RWPE1 (cell line): Measurements from ENCODE around the gene CHRM5.
"Not testable (repeated sequence)": the region's sequence is repeated elsewhere in the genome, so short reads cannot be mapped to it uniquely, and the experiment has no call there.

Experiments
- CTCF ChIA-PET: fragments of 350-600 bp; sonication (Branson Sonifier 250); formaldehyde crosslinking; extraction: SDS; loops from one replicate; lab custom pipeline; 2021; lab: Yijun Ruan, JAX
- POLR2A ChIA-PET: fragments of 400-600 bp; formaldehyde crosslinking; extraction: SDS; loops from one replicate; lab custom pipeline; 2020; ENCODE audit warnings: antibody characterized with exemption; ENCODE audit not compliant: low non-redundant PET; lab: Yijun Ruan, JAX
- DNase-seq: peaks from one replicate; pipeline ENCODE4 v3.0.0; 2012; ENCODE audit warnings: low spot score
- H3K27ac ChIP-seq: fragments of 450-650 bp; 2 replicates; pipeline ENCODE4 v1.5.1; 2017
- TF ChIP-seq, protein P1 (sequence below): fragments of 450-650 bp; conservative IDR thresholded peaks from 2 replicates; pipeline ENCODE4 v1.5.1; 2017; ENCODE audit warnings: low read depth, mild to moderate bottlenecking

Gene CHRM5

DNA sequence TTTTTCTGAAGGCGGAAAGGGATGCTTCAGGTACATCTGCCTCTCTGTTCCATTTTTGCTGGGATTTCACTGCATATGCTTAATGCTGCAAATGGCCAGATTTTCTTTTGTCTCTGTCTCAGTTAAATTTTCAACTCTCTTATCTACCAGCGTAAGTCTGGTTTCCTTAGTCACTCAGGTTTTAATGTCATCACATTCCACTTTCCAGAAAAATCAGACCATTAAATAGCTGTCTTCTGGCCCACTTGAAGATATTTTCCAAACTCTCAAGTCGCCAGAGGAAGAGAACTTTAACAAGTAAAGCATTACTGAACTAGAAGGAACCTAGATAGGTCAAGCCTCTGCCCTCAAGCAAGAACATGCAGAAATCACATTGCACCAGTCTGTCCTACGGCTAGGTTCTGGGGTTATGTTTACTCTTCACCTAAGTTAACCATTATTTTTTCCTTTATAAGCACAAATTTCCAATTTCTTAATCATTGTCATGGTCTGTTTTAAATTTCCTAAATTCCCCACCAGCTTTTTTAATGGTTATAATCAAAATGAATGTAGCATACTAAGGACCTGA lies 44.2 kb downstream of the CHRM5 start:
- DNase-seq = no peak
- TF ChIP-seq, protein P1, sequence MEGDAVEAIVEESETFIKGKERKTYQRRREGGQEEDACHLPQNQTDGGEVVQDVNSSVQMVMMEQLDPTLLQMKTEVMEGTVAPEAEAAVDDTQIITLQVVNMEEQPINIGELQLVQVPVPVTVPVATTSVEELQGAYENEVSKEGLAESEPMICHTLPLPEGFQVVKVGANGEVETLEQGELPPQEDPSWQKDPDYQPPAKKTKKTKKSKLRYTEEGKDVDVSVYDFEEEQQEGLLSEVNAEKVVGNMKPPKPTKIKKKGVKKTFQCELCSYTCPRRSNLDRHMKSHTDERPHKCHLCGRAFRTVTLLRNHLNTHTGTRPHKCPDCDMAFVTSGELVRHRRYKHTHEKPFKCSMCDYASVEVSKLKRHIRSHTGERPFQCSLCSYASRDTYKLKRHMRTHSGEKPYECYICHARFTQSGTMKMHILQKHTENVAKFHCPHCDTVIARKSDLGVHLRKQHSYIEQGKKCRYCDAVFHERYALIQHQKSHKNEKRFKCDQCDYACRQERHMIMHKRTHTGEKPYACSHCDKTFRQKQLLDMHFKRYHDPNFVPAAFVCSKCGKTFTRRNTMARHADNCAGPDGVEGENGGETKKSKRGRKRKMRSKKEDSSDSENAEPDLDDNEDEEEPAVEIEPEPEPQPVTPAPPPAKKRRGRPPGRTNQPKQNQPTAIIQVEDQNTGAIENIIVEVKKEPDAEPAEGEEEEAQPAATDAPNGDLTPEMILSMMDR = no peak
- H3K27ac ChIP-seq = no peak overlapping the region
- ChIA-PET POLR2A (no interaction called here), CTCF (interaction anchor here (0.6 kb wide), 1 partner anchor 1976 kb away, joined by 3 read pairs; no protein-coding TSS in a partner anchor)

DNA sequence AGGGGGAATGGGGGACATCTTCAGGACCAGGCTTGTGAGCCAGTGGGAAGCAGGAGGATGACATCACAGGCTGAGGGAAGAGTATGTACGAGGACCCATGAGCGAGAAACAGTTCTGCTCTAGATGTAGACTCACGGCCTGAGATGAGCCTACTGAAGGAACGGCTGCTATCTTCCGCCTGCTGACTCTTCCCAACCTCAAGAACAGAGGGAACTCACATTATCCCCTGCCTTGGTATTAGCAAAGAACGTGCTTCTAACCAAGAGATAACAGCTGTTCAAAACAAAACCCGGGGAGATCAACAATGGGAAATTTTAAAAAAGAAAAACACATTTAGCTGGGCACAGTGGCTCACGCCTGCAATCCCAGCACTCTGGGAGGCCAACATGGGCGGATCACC lies 45.4 kb downstream of the CHRM5 start:
- TF ChIP-seq, protein P1 = no peak
- ChIA-PET POLR2A (no interaction called here), CTCF (interaction anchor here (0.5 kb wide), 1 partner anchor 21 kb away, joined by 4 read pairs; no protein-coding TSS in a partner anchor)
- H3K27ac ChIP-seq = no peak overlapping the region
- DNase-seq = no peak

DNA sequence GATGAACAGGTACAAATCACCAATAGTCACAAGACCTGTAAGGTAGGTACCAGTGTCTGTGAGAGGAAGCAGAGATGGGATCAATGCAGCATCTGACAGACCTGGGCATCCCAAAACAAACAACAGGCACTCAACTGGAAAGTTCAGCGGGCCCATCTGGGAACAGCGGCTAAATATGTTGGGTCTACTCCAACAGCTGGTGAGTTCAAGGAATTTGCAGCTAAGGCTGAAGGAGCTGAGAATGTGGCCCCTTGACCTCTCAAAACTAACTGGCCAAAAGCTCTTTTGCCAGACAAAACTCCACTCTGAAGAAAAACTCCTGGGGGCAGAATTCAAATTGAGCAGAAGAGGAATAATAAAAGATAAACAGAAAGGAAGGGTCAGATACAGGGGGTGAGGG lies 46.3 kb downstream of the CHRM5 start:
- ChIA-PET POLR2A (no interaction called here), CTCF (no interaction called here)
- no peak overlapping the region for H3K27ac ChIP-seq
- TF ChIP-seq, protein P1 = no peak
- DNase-seq = no peak

DNA sequence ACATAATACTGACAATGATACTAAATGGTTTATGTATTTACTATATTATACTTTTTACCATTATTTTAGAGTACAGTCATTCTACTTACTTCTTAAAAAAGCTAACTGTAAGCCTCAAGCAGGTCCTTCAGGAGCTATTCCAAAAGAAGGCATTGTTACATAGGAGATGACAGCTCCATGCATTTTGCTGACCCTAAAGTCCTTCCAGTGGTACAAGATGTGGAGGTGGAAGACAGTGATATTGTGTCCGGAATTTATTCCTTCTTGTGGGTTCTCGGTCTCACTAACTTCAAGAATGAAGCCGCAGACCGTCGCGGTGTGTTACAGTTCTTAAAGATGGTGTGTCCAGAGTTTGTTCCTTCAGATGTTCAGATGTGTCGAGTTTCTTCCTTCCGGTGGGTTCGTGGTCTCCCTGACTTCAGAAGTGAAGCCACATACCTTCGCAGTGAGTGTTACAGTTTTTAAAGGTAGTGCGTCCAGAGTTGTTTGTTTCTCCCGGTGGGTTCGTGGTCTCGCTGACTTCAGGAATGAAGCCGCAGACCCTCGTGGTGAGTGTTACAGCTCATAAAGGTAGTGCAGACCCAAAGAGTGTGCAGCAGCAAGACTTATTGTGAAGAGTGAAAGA lies 49.8 kb downstream of the CHRM5 start:
- TF ChIP-seq, protein P1 = no peak
- no peak overlapping the region for H3K27ac ChIP-seq
- POLR2A ChIA-PET = no interaction called here
- CTCF ChIA-PET = interaction anchor here (0.6 kb wide), 1 partner anchor 10 kb away, joined by 3 read pairs; no protein-coding TSS in a partner anchor
- DNase-seq = no peak

DNA sequence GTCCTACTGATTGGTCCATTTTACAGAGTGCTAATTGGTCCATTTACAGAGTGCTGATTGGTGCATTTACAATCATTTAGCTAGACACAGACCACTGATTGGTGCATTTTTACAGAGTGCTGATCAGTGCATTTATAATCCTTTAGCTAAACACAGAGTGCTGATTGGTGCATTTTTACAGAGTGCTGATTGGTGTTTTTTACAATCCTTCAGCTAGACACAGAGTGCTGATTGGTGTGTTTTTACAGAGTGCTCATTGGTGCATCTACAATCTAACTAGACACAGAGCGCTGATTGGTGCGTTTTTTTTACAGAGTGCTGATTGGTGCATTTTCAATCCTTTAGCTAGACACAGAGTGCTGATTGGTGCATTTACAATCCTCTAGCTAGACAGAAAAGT lies 50.4 kb downstream of the CHRM5 start:
- H3K27ac ChIP-seq, POLR2A ChIA-PET, DNase-seq: not testable (repeated sequence)
- CTCF ChIA-PET = interaction anchor here (0.6 kb wide), 1 partner anchor 253 kb away, joined by 3 read pairs; no protein-coding TSS in a partner anchor

DNA sequence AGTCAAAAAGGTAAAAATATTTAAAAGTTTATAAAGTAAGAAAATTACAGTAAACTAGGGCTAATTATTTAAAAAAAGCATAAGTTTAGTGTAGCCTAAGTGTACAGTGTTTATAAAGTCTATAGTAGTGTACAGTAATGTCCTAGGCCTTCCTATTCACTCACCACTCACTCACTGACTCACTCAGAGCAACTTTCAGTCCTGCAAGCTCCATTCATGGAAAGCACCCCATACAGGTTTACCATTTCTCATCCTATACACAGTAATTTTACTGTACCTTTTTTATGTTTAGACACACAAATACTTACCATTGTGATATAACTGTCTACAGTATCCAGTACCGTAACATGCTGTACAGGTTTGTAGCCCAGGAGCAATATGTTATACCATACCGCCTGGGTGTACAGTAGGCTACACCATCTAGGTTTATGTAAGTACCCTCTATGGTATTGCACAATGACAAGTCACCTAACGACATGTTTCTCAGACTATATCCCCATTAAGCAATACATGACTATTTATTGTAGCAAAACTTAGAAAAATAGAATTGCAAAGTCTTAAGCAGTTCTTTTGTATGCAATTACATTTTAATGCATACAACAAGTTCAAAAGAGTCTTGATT lies 51.2 kb downstream of the CHRM5 start:
- no peak overlapping the region for H3K27ac ChIP-seq
- DNase-seq = no peak
- TF ChIP-seq, protein P1 = no peak
- POLR2A ChIA-PET = no interaction called here
- CTCF ChIA-PET = interaction anchor here (0.6 kb wide), 1 partner anchor 253 kb away, joined by 3 read pairs; no protein-coding TSS in a partner anchor
